ENCODE data around the gene CACNA1I. TPM values are rescaled to one million over a fixed set of nuclear protein-coding genes. Genes with fewer than 3 reads are reported as not detected.

Gene CACNA1I
- total RNA-seq, 1 experiment from 2014 or later, result 0.90 TPM

DNA sequence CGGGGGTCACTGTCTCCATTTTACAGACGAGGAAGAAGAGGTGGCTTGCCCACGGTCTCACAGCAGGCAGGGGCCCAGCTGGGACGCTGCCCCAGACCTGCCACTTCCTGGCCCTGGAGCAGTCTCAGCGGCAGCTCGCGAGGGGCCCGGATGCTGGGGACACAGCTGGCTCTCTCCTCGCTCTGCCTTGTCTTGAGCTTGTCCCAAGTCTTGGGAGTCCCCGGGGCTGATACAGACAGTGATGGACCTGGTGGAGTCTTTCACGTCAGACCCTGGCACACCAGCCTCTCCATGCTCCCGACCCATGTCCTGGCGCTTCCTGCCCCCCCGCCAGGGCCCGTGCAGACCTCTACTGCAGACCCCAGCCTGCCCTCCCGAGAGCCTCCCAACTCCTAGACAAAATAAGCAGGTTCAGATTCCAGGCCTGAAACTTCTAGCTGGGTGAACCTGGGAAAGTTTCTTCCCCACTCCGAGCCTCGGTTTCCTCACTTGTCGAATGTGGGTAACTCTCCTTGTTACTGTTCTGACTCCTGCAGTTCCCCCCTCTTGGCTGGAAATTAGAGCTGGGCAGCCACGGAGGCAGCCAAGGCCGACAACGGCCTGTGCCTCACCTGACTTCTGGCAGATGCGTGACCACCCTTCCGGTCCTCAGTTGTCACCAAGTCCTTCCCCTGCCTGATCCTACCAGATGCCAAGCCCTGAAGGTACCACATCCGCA is 145.4 kb downstream of the CACNA1I start:
- POLR2A ChIA-PET (ENCODE audit: low non-redundant PET), result no interaction called here
- intact Hi-C loops (cut with micrococcal nuclease; ENCODE audit: unreplicated experiment), result no loop called here
- Histone ChIP-seq H3K9me3 (ENCODE audit: low read depth, low read length, poor library complexity, severe bottlenecking) (no peaks in the 10 kb centered on the region), H3K27me3 (replicated peaks; ENCODE audit: insufficient read depth, low read depth, low read length, poor library complexity) (no peaks in the 10 kb centered on the region), H3K27ac (ENCODE audit: low read depth, low read length, poor library complexity, severe bottlenecking) (no peak overlapping the region), H3K4me3 (ENCODE audit: low read depth, low read length, poor library complexity, severe bottlenecking) (no peak overlapping the region), H3K4me1 (ENCODE audit: insufficient read depth, low read length, poor library complexity, severe bottlenecking) (no peaks in the 10 kb centered on the region), H3K36me3 (ENCODE audit: insufficient read depth, low read length, poor library complexity, severe bottlenecking) (no peaks in the 10 kb centered on the region)
- no peak for DNase-seq (ENCODE audit: low spot score)
- TF ChIP-seq EZH2 (IDR thresholded peaks at IDR 0.05; ENCODE audit: borderline replicate concordance, low read depth, low read length, poor library complexity, severe bottlenecking), result no peak
- TF ChIP-seq, protein P1, sequence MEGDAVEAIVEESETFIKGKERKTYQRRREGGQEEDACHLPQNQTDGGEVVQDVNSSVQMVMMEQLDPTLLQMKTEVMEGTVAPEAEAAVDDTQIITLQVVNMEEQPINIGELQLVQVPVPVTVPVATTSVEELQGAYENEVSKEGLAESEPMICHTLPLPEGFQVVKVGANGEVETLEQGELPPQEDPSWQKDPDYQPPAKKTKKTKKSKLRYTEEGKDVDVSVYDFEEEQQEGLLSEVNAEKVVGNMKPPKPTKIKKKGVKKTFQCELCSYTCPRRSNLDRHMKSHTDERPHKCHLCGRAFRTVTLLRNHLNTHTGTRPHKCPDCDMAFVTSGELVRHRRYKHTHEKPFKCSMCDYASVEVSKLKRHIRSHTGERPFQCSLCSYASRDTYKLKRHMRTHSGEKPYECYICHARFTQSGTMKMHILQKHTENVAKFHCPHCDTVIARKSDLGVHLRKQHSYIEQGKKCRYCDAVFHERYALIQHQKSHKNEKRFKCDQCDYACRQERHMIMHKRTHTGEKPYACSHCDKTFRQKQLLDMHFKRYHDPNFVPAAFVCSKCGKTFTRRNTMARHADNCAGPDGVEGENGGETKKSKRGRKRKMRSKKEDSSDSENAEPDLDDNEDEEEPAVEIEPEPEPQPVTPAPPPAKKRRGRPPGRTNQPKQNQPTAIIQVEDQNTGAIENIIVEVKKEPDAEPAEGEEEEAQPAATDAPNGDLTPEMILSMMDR (conservative IDR thresholded peaks at IDR 0.05; ENCODE audit: low read depth, low read length), result no peak
- CTCF ChIA-PET, result no interaction called here
- no TSS peak for BruUV-seq (replicated peaks)

DNA sequence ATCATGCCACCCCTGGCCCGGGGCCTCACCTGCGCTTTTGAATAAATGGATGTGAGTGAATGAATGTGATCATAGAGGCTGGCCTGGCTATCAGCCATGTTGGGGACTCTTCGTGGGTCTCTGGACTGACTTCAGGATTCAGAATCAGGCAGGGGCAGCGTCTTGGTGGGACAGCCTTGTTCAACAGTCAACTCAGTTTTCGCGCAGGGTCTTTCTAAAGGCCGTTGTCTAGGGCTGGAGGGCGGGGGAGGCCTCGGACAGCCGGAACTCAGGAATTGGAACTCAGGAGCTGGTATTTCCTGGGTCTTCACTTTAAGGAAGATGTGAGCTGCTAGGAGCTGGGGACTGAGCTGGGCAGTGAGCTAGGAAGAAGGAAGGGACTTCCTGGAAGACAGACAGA is 146.0 kb downstream of the CACNA1I start:
- H3K4me3 ChIP-seq (ENCODE audit: low read depth, low read length, poor library complexity, severe bottlenecking), result no peak overlapping the region
- H3K4me1 ChIP-seq (ENCODE audit: insufficient read depth, low read length, poor library complexity, severe bottlenecking), result no peaks in the 10 kb centered on the region
- POLR2A ChIA-PET (ENCODE audit: low non-redundant PET), result interaction anchor here (0.6 kb wide), 1 partner anchor 22 kb away, joined by 4 read pairs; no protein-coding TSS in a partner anchor
- intact Hi-C loops (cut with micrococcal nuclease; ENCODE audit: unreplicated experiment), result no loop called here
- no peak for DNase-seq (ENCODE audit: low spot score)
- no peaks in the 10 kb centered on the region for H3K27me3 ChIP-seq (replicated peaks; ENCODE audit: insufficient read depth, low read depth, low read length, poor library complexity)
- H3K36me3 ChIP-seq (ENCODE audit: insufficient read depth, low read length, poor library complexity, severe bottlenecking), result no peaks in the 10 kb centered on the region
- no peak for TF ChIP-seq EZH2 (IDR thresholded peaks at IDR 0.05; ENCODE audit: borderline replicate concordance, low read depth, low read length, poor library complexity, severe bottlenecking)
- TF ChIP-seq, protein P1 (conservative IDR thresholded peaks at IDR 0.05; ENCODE audit: low read depth, low read length), result no peak
- no peak overlapping the region for H3K27ac ChIP-seq (ENCODE audit: low read depth, low read length, poor library complexity, severe bottlenecking)
- no peaks in the 10 kb centered on the region for H3K9me3 ChIP-seq (ENCODE audit: low read depth, low read length, poor library complexity, severe bottlenecking)
- CTCF ChIA-PET, result no interaction called here
- BruUV-seq (replicated peaks), result no TSS peak

DNA sequence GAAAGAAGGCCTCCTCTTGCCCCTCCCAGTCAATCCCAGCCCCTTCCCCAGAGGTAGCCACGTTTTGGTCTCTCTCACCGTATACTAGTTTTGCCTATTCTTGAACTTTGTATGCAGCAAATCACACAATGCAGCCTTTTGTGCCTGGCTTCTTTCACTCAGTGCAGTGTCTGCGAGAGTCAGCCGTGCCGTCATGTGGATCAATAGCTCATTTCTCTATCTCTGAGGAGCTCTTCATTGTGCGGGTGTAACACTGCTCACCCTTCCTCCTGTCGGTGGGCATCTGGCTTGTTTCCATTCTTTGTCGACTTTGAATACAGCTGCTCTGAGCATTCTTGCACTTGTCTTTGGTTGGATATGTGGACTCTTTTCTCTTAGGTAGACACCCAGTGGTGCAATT is 146.5 kb downstream of the CACNA1I start:
- Histone ChIP-seq H3K27ac (ENCODE audit: low read depth, low read length, poor library complexity, severe bottlenecking) (no peak overlapping the region), H3K27me3 (replicated peaks; ENCODE audit: insufficient read depth, low read depth, low read length, poor library complexity) (no peaks in the 10 kb centered on the region), H3K4me1 (ENCODE audit: insufficient read depth, low read length, poor library complexity, severe bottlenecking) (no peaks in the 10 kb centered on the region), H3K9me3 (ENCODE audit: low read depth, low read length, poor library complexity, severe bottlenecking) (no peaks in the 10 kb centered on the region), H3K36me3 (ENCODE audit: insufficient read depth, low read length, poor library complexity, severe bottlenecking) (no peaks in the 10 kb centered on the region), H3K4me3 (ENCODE audit: low read depth, low read length, poor library complexity, severe bottlenecking) (no peak overlapping the region)
- ChIA-PET CTCF (no interaction called here), POLR2A (ENCODE audit: low non-redundant PET) (interaction anchor here (0.6 kb wide), 1 partner anchor 22 kb away, joined by 4 read pairs; no protein-coding TSS in a partner anchor)
- BruUV-seq (replicated peaks), result no TSS peak
- intact Hi-C loops (cut with micrococcal nuclease; ENCODE audit: unreplicated experiment), result no loop called here
- no peak for DNase-seq (ENCODE audit: low spot score)
- TF ChIP-seq, protein P1 (conservative IDR thresholded peaks at IDR 0.05; ENCODE audit: low read depth, low read length), result no peak
- no peak for TF ChIP-seq EZH2 (IDR thresholded peaks at IDR 0.05; ENCODE audit: borderline replicate concordance, low read depth, low read length, poor library complexity, severe bottlenecking)
